H9 (cell line): ENCODE data around the gene AATK. TPM values are rescaled to one million over a fixed set of nuclear protein-coding genes. Genes with fewer than 3 reads are reported as not detected.

Experiments used
- DNase-seq: peaks from one replicate; pipeline ENCODE4 v3.0.0-alpha.2; 2017
- H2AFZ ChIP-seq: one replicate; pipeline ENCODE4 v1.6.1; 2013; ENCODE audit warnings: mild to moderate bottlenecking, low read length, control low read depth, moderate library complexity
- H2AK5ac ChIP-seq: 2 replicates; pipeline ENCODE4 v1.6.1; 2013; ENCODE audit warnings: low read length, control low read depth, mixed read lengths; ENCODE audit not compliant: insufficient read length
- H2BK120ac ChIP-seq: one replicate; pipeline ENCODE4 v1.6.1; 2013; ENCODE audit warnings: low read depth, mild to moderate bottlenecking, low read length, control low read depth, inconsistent platforms; ENCODE audit not compliant: poor library complexity, severe bottlenecking
- H2BK12ac ChIP-seq: 2 replicates; pipeline ENCODE4 v1.6.1; 2013; ENCODE audit warnings: low read length, control low read depth, mixed read lengths, low read depth; ENCODE audit not compliant: insufficient read length
- H2BK15ac ChIP-seq: 2 replicates; pipeline ENCODE4 v1.6.1; 2013; ENCODE audit warnings: low read depth, low read length, control low read depth
- H2BK20ac ChIP-seq: one replicate; pipeline ENCODE4 v1.6.1; 2013; ENCODE audit warnings: low read depth, mild to moderate bottlenecking, low read length, control low read depth, inconsistent platforms; ENCODE audit not compliant: poor library complexity, severe bottlenecking
- H2BK5ac ChIP-seq: 2 replicates; pipeline ENCODE4 v1.6.1; 2013; ENCODE audit warnings: low read length, control low read depth, mixed read lengths; ENCODE audit not compliant: insufficient read length
- H3K14ac ChIP-seq: 2 replicates; pipeline ENCODE4 v1.6.1; 2013; ENCODE audit warnings: low read length, control low read depth; ENCODE audit not compliant: insufficient read depth
- H3K18ac ChIP-seq: 2 replicates; pipeline ENCODE4 v1.6.1; 2013; ENCODE audit warnings: low read depth, mild to moderate bottlenecking, mixed read lengths, low read length, control low read depth; ENCODE audit not compliant: insufficient read length
- H3K23ac ChIP-seq: 2 replicates; pipeline ENCODE4 v1.6.1; 2013; ENCODE audit warnings: low read length, control low read depth, mixed read lengths, low read depth; ENCODE audit not compliant: insufficient read length
- H3K23me2 ChIP-seq: 2 replicates; pipeline ENCODE4 v1.6.1; 2013; ENCODE audit warnings: low read depth, mild to moderate bottlenecking, mixed read lengths, low read length, control low read depth; ENCODE audit not compliant: insufficient read length, poor library complexity, severe bottlenecking
- H3K27ac ChIP-seq: 2 replicates; pipeline ENCODE4 v1.5.1; 2013; ENCODE audit warnings: low read length, control low read depth, mixed read lengths, low read depth; ENCODE audit not compliant: insufficient read length
- H3K27me3 ChIP-seq: 2 replicates; pipeline ENCODE4 v1.6.1; 2013; ENCODE audit warnings: low read length, control low read depth, inconsistent platforms; ENCODE audit not compliant: insufficient read depth
- H3K4ac ChIP-seq: 2 replicates; pipeline ENCODE4 v1.6.1; 2013; ENCODE audit warnings: low read depth, mild to moderate bottlenecking, control low read depth, inconsistent platforms, low read length, moderate library complexity
- H3K4me1 ChIP-seq: 2 replicates; pipeline ENCODE4 v1.6.1; 2013; ENCODE audit warnings: low read length, control low read depth, inconsistent platforms; ENCODE audit not compliant: insufficient read depth
- H3K4me2 ChIP-seq: 2 replicates; pipeline ENCODE4 v1.6.1; 2013; ENCODE audit warnings: low read length, control low read depth, mixed read lengths; ENCODE audit not compliant: insufficient read length, insufficient read depth
- H3K56ac ChIP-seq: 2 replicates; pipeline ENCODE4 v1.6.1; 2013; ENCODE audit warnings: low read depth, mild to moderate bottlenecking, mixed read lengths, low read length, control low read depth; ENCODE audit not compliant: insufficient read length
- H3K79me1 ChIP-seq: 2 replicates; pipeline ENCODE4 v1.6.1; 2013; ENCODE audit warnings: low read depth, mild to moderate bottlenecking, moderate library complexity, low read length, control low read depth, inconsistent platforms; ENCODE audit not compliant: insufficient read depth, poor library complexity, severe bottlenecking
- H3K79me2 ChIP-seq: 2 replicates; pipeline ENCODE4 v1.6.1; 2013; ENCODE audit warnings: low read length, control low read depth, inconsistent platforms; ENCODE audit not compliant: insufficient read depth
- H3K9ac ChIP-seq: 2 replicates; pipeline ENCODE4 v1.6.1; 2013; ENCODE audit warnings: low read length, control low read depth, mixed read lengths; ENCODE audit not compliant: insufficient read length; ENCODE audit errors: extremely low read depth
- H3K9me3 ChIP-seq: one replicate; pipeline ENCODE4 v1.6.1; 2013; ENCODE audit warnings: low read depth, low read length, inconsistent platforms; ENCODE audit not compliant: control insufficient read depth
- H3T11ph ChIP-seq: one replicate; pipeline ENCODE4 v1.6.1; 2013; ENCODE audit warnings: mild to moderate bottlenecking, low read length, control low read depth, inconsistent platforms
- H4K20me1 ChIP-seq: one replicate; pipeline ENCODE4 v1.6.1; 2013; ENCODE audit not compliant: control insufficient read depth, insufficient read length, insufficient read depth
- H4K5ac ChIP-seq: 2 replicates; pipeline ENCODE4 v1.6.1; 2013; ENCODE audit warnings: low read depth, mild to moderate bottlenecking, mixed read lengths, low read length, control low read depth; ENCODE audit not compliant: insufficient read length
- H4K8ac ChIP-seq: replicated peaks from 2 replicates; pipeline ENCODE4 v1.6.1; 2013; ENCODE audit warnings: low read length, control low read depth, mixed read lengths, low read depth; ENCODE audit not compliant: insufficient read length
- H4K91ac ChIP-seq: 2 replicates; pipeline ENCODE4 v1.6.1; 2013; ENCODE audit warnings: low read depth, mild to moderate bottlenecking, moderate library complexity, mixed read lengths, low read length, control low read depth; ENCODE audit not compliant: insufficient read length
- H3K27ac Mint-ChIP-seq, 3 experiments: 2 replicates in 2 of 3; 3 replicates in 1 of 3; pipeline ENCODE4 v1.8.0; 2020 to 2021; ENCODE audit warnings: mixed read lengths in 3 of 3, mild to moderate bottlenecking in 1 of 3, moderate library complexity in 1 of 3
- H3K27me3 Mint-ChIP-seq: 2 replicates; pipeline ENCODE4 v1.8.0; 2021; ENCODE audit warnings: low read depth, mild to moderate bottlenecking, moderate library complexity, mixed read lengths
- H3K36me3 Mint-ChIP-seq, 3 experiments: 2 replicates in 2 of 3; 3 replicates in 1 of 3; pipeline ENCODE4 v1.8.0; 2020 to 2021; ENCODE audit warnings: low read depth in 3 of 3, mixed read lengths in 3 of 3; ENCODE audit not compliant: insufficient read depth in 1 of 3
- H3K4me1 Mint-ChIP-seq, 2 experiments: 2 replicates each; pipeline ENCODE4 v1.8.0; 2020; ENCODE audit warnings: mixed read lengths in 2 of 2
- H3K4me3 Mint-ChIP-seq, 2 experiments: 2 replicates in 1 of 2; 3 replicates in 1 of 2; pipeline ENCODE4 v1.8.0; 2020 to 2021; ENCODE audit warnings: mild to moderate bottlenecking in 2 of 2, mixed read lengths in 2 of 2, moderate library complexity in 1 of 2
- H3K9me3 Mint-ChIP-seq, 2 experiments: 2 replicates in 1 of 2; 3 replicates in 1 of 2; pipeline ENCODE4 v1.8.0; 2020; ENCODE audit warnings: mild to moderate bottlenecking in 2 of 2, mixed read lengths in 2 of 2, moderate library complexity in 1 of 2
- CTCF ChIP-seq: fragments of 200-600 bp; sonication (generic); conservative IDR thresholded peaks from 3 replicates; pipeline ENCODE4 v1.8.0; 2021; ENCODE audit warnings: antibody characterized with exemption, mild to moderate bottlenecking
- WGBS: extraction: QIAGEN DNeasy Blood & Tissue Kit; methylation state at CpG from one replicate; pipeline ENCODE4 v1.1.7; 2013; ENCODE audit warnings: missing lambda C conversion rate, low lambda C conversion rate, mixed read lengths; ENCODE audit not compliant: insufficient read length; ENCODE audit errors: extremely low coverage; 5-methylcytosine and 5-hydroxymethylcytosine counted together
- total RNA-seq: library from RNA; stranded (reverse); gene quantifications from 2 replicates; pipeline ENCODE4 v1.2.1, GENCODE V29; 2021

The AATK gene
- total RNA-seq, 1 experiment from 2014 or later: 2.4 TPM

- no peak overlapping the region for H2BK20ac ChIP-seq
- H3T11ph ChIP-seq: no peak overlapping the region
- H2BK120ac ChIP-seq: no peak overlapping the region
- no peak overlapping the region for H4K8ac ChIP-seq
- no peak for TF ChIP-seq CTCF
- 100% methylated on average over 2 of the region's 25 CpGs for WGBS
- no peak overlapping the region for H2BK5ac ChIP-seq
- H3K18ac ChIP-seq: no peak overlapping the region
- Mint-ChIP-seq H3K27ac (no peak overlapping the region; a peak in 2 of 7 replicates), H3K4me1 (peaks cover 0 to 8% of the 10 kb centered on the region in 2 experiments; a peak in 2 of 4 replicates), H3K4me3 (peak overlapping the region in 1 of 2 experiments; percentile 55; a peak in 2 of 5 replicates), H3K36me3 (peaks cover 0 to 7% (median 0%) of the 10 kb centered on the region in 3 experiments; a peak in 3 of 7 replicates), H3K9me3 (peaks cover 15 to 17% of the 10 kb centered on the region in 2 experiments), H3K27me3 (peaks cover 1% of the 10 kb centered on the region; the same call in 1 of the 2 replicates)
- H3K4ac ChIP-seq: no peak overlapping the region
- no peak overlapping the region for H3K27ac ChIP-seq
- no peaks in the 10 kb centered on the region for H3K4me1 ChIP-seq
- H3K9ac ChIP-seq: no peak overlapping the region
- H3K9me3 ChIP-seq: no peaks in the 10 kb centered on the region
- H2BK15ac ChIP-seq: no peak overlapping the region
- H3K79me2 ChIP-seq: no peaks in the 10 kb centered on the region
- H4K20me1 ChIP-seq: no peaks in the 10 kb centered on the region
- H3K27me3 ChIP-seq: no peaks in the 10 kb centered on the region
- H4K91ac ChIP-seq: no peak overlapping the region
- no peaks in the 10 kb centered on the region for H3K79me1 ChIP-seq
- no peak overlapping the region for H3K4me2 ChIP-seq
- H2AK5ac ChIP-seq: no peak overlapping the region
- no peak for DNase-seq
- H2BK12ac ChIP-seq: no peak overlapping the region
- no peak overlapping the region for H3K56ac ChIP-seq
- H3K23ac ChIP-seq: no peak overlapping the region
- H3K23me2 ChIP-seq: no peaks in the 10 kb centered on the region
- no peak overlapping the region for H4K5ac ChIP-seq
- no peak overlapping the region for H2AFZ ChIP-seq
- no peak overlapping the region for H3K14ac ChIP-seq
These were observed 27.5 kb downstream of the AATK start for GRCh38 chr17:81138500-81138899.
